GM12865 (cell line): ENCODE data around the gene COQ2.
"Not testable (repeated sequence)": the region's sequence is repeated elsewhere in the genome, so short reads cannot be mapped to it uniquely, and the experiment has no call there.

Experiments
- DNase-seq: peaks from one replicate; pipeline ENCODE4 v3.0.0; 2010; ENCODE audit warnings: low read depth
- H3K4me3 ChIP-seq: 2 replicates; pipeline ENCODE4 v1.5.1; 2011; ENCODE audit warnings: mild to moderate bottlenecking, low read depth, low read length, control low read depth
- TF ChIP-seq, protein P1 (sequence below): IDR thresholded peaks from 2 replicates; pipeline ENCODE4 v1.5.1; 2011; ENCODE audit warnings: low read length, control low read depth, low read depth, inconsistent platforms; ENCODE audit not compliant: insufficient read depth; ENCODE audit errors: missing control alignments

COQ2 gene

DNA sequence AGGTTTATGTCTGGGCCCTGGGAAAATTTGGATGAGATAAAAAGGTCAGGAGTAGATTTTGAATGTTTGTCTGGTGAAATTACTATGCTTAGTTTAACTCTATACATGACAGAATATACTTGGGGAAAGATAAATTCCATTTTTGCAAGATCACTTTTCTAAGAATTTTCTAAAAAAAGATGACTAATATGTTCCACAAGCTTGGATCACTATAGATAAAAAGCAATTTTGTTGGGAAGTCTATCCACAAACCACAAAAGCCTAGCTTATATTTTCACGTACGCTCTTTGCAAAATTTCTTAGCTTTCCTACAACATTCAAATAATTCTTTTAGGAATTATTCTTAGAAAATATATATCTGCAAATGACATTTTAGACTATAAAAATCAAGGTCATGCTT is 20.6 kb upstream of the COQ2 start:
- DNase-seq: no peak
- no peak overlapping the region for H3K4me3 ChIP-seq
- TF ChIP-seq, protein P1, sequence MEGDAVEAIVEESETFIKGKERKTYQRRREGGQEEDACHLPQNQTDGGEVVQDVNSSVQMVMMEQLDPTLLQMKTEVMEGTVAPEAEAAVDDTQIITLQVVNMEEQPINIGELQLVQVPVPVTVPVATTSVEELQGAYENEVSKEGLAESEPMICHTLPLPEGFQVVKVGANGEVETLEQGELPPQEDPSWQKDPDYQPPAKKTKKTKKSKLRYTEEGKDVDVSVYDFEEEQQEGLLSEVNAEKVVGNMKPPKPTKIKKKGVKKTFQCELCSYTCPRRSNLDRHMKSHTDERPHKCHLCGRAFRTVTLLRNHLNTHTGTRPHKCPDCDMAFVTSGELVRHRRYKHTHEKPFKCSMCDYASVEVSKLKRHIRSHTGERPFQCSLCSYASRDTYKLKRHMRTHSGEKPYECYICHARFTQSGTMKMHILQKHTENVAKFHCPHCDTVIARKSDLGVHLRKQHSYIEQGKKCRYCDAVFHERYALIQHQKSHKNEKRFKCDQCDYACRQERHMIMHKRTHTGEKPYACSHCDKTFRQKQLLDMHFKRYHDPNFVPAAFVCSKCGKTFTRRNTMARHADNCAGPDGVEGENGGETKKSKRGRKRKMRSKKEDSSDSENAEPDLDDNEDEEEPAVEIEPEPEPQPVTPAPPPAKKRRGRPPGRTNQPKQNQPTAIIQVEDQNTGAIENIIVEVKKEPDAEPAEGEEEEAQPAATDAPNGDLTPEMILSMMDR: no peak

DNA sequence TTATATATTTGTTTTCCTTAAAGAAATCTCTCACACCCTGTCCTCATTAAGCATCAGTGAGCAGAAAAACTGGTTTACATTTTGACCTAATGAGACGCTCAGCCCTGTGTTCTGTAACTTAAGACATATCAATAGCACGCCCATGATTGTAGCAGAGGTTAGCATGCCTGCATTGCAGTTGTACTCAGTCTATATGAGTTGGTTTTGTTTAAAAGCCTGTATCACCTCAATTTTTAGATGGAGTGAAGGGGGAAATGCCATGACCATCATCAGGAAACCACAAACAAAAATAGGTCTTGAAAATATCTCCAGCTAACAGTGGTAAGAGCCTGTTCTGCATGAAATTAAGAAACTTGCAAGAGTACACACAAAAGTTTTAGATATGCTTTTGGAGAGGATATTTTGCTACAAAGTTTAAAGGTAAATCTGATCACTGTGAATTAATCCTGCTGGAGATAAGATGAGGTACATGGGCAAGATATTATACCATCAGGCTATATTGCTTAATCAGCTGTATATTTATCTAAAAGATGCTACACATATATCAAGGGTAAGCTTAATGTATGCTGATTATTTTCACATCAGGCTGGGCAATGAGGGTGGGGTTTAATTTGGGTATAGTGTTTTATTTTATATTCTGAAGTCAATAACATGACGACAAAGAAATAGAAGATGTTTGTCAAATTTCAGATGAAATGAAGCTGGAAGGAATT is 13.1 kb upstream of the COQ2 start:
- H3K4me3 ChIP-seq: no peak overlapping the region
- no peak for DNase-seq
- TF ChIP-seq, protein P1: no peak

DNA sequence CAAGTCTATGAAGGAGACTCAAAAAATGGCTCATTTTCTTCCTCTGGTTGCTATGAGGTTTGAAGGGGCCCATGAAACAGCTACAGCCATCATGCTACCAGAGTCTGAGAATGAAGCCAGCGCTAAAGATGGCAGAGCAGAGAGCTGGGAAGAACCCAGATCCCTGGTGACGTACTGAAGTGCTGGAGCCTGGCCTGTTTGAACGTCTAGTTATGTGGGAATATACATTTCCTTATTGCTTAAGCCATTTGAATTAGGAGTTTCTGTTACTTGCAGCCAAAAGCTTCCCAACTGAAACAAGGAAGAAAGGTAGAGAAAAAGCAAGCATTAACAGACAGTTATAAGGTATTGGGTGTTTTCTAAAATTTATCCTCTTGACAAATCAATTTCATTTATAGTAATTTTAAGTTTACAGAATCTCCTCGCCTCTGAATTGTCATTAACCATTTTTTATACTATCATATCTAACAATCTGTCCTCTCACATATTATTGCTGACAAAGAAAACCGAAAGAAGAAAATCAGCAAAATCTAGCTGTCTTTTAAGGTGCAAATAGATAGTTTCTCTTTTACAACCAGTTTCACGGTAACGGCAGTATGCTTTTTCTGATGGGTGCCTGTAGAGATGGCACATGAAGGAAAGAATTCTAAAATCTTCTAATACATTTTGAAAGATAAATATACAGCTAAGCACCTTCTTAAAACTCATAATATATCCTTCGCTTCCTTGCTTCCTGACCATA is 8.9 kb upstream of the COQ2 start:
- no peak for DNase-seq
- TF ChIP-seq, protein P1: no peak
- H3K4me3 ChIP-seq: no peak overlapping the region

DNA sequence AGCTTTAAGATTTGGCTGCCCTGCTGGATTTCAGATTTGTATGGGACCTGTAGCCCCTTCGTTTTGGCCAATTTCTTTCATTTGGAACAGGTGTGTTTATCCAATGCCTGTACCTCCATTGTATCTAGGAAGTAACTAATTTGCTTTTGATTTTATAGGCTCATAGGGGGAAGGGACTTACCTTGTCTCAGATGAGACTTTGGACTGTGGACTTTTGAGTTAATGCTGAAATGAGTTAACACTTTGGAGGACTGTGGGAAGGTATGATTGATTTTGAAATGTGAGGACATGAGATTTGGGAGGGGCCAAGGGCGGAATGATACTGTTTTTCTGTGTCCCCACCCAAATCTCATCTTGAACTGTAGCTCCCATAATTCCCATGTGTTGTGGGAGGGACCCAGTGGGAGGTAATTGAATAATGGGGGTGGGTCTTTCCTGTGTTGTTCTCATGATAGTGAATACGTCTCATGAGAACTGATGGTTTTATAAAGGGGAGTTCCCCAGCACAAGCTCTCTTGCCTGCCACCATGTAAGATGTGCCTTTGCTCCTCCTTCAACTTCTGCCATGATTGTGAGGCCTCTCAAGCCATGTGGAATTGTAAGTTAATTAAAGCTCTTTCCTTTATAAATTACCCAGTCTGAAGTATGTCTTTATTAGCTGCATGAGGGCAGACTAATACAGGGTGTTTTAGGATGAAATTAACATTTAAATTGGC is 5.6 kb upstream of the COQ2 start:
- DNase-seq, H3K4me3 ChIP-seq: not testable (repeated sequence)

DNA sequence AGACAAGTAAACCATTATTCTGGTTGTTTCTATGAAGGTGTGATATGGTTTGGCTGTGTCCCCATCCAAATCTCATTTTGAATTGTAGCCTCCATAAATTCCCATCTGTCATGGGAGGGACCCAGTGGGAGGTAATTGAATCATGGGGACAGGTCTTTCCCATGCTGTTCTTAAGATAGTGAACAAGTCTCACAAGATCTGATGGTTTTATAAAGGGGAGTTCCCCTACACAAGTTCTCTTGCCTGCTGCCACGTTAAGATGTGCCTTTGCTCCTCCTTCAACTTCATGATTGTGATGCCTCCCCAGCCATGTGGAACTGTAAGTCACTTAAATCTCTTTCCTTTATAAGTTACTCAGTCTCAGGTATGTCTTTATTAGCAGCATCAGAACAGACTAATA is 3.8 kb upstream of the COQ2 start:
- not testable (repeated sequence) for DNase-seq

DNA sequence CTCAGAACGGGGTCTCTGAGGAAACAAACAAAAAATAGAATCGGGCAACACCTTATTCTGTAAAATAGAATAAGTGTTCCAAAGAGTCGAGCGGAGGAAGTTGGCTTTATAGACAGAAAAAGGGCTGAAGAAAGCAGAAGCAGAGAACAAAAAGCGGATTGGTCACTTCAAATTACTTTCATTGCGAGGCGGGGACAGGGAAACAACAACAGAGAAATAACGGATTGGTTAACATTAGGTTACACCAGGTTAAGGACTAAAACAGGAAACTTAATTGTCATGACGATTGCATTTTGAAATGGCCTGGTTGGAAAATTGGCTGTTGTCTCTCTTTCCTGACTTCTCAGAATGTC is 433 bp upstream of the COQ2 start:
- TF ChIP-seq, protein P1: no peak
- H3K4me3 ChIP-seq: peak overlapping the region; percentile 90
- peak; percentile 59 for DNase-seq

More for the DNA sequence above, 3.8 kb upstream of the COQ2 start:
- H3K4me3 ChIP-seq: not testable (repeated sequence)

DNA sequence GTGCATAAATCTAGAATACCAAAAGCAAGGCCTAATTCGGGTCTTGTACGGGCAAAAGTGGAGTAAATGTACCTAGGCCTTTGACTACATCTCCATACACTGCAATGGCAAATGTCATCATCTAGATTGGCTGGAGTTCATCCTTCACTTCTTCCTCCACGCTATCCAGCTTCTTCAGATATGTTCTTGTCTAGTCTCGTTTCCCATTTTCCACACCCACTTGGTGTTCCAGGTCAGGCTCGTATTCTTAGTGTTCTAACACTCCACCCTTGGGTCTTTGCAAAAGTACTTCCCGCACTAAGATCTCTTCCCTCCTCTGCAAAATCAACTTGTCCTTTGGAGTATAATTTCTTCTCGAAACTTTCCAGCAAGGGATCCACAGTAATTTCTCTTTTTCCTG is 1.4 kb downstream of the COQ2 start:
- no peak overlapping the region for H3K4me3 ChIP-seq
- no peak for DNase-seq
- TF ChIP-seq, protein P1: no peak

DNA sequence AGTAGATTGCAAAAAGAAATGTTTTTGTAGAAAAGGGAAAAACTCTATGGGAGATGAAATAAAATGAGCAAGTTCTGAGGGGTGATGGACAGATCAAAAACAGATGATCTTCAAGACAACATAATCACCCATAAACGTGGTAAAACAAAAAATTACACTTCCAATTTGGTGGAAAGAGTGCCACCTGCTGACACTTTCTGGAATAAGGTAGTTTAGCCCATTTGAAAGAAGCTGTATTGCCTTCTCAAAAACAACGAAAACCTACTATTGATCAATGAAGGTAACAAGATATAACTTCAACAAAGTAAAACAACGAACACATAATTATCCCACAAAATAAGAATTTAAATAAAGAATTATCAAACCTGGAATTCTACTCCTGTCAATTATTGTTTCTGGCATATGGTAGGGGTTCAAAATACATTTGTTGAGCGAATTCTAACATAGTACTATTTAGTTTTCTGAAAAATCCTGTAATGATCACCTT is 2.5 kb downstream of the COQ2 start:
- no peak overlapping the region for H3K4me3 ChIP-seq
- DNase-seq: peak; percentile 81
- TF ChIP-seq, protein P1: peak; percentile 60
